K562 (cell line): ENCODE measurements around the gene BMP2K. TPM values are rescaled to one million over a fixed set of nuclear protein-coding genes. Genes with fewer than 3 reads are reported as not detected.

Source experiments
- ATAC-seq: fragments of 200-7000 bp; cut with Tn5 transposase; 3 replicates; pipeline ENCODE4 v1.9.1; 2020; ENCODE audit warnings: moderate library complexity
- BruUV-seq: library from RNA; stranded (reverse); fragments of 400-500 nt; replicated peaks from 2 replicates; lab custom pipeline; 2021; lab: Mats Ljungman, UMichigan
- CTCF ChIA-PET: fragments of 300-600 bp; formaldehyde crosslinking; extraction: SDS; loops from one replicate; lab custom pipeline; 2021; ENCODE audit warnings: low intra/inter-chr PET ratio; lab: Yijun Ruan, JAX
- POLR2A ChIA-PET: fragments of 300-600, 350-650 bp; sonication (Branson Sonifier 250); formaldehyde crosslinking; extraction: SDS; loops from one replicate; lab custom pipeline; 2021; ENCODE audit warnings: antibody characterized with exemption, inconsistent platforms; lab: Yijun Ruan, JAX
- DNase-seq, 4 experiments: peaks; one replicate each; pipeline versions ENCODE4 v3.0.0 to v3.0.0-alpha.2; 2011 to 2018; ENCODE audit warnings: low spot score in 3 of 4, mixed read lengths in 3 of 4; ENCODE audit errors: extremely low read depth in 1 of 4
- FAIRE-seq: peaks from 2 replicates; lab custom pipeline; 2011; peaks lifted over from hg19 to GRCh38; lab: Jason Lieb, UNC
- H2AFZ ChIP-seq: 2 replicates; pipeline ENCODE4 v1.6.0; 2011; ENCODE audit warnings: low read depth, low read length, control low read depth, inconsistent platforms
- H3K27ac ChIP-seq: fragments of 200-600 bp; 3 replicates; pipeline ENCODE4 v1.8.0; 2011; ENCODE audit warnings: low read depth, mild to moderate bottlenecking, control low read depth, inconsistent platforms, low read length, moderate library complexity, mixed read lengths; ENCODE audit errors: extremely low read depth
- H3K27me3 ChIP-seq, 2 experiments: fragments of 300-600 bp in 1 of 2; 2 replicates in 1 of 2; 3 replicates in 1 of 2; pipeline versions ENCODE4 v1.6.0 to v1.8.0; 2011; ENCODE audit warnings: inconsistent platforms in 2 of 2, low read length in 2 of 2, mild to moderate bottlenecking in 1 of 2, mixed read lengths in 1 of 2, moderate library complexity in 1 of 2; ENCODE audit not compliant: control insufficient read depth in 2 of 2, insufficient read depth in 2 of 2
- H3K36me3 ChIP-seq: fragments of 300-600 bp; 3 replicates; pipeline ENCODE4 v1.8.0; 2011; ENCODE audit warnings: mild to moderate bottlenecking, low read length, inconsistent platforms; ENCODE audit not compliant: control insufficient read depth, insufficient read depth
- H3K4me1 ChIP-seq, 2 experiments: fragments of 200-600 bp in 1 of 2; replicated peaks in 1 of 2; 2 replicates in 1 of 2; 3 replicates in 1 of 2; pipeline versions ENCODE4 v1.5.1 to v1.8.0; 2011; ENCODE audit warnings: inconsistent platforms in 2 of 2, low read length in 2 of 2, mild to moderate bottlenecking in 1 of 2, mixed read lengths in 1 of 2, moderate library complexity in 1 of 2; ENCODE audit not compliant: control insufficient read depth in 2 of 2, insufficient read depth in 2 of 2
- H3K4me2 ChIP-seq: 2 replicates; pipeline ENCODE4 v1.6.1; 2011; ENCODE audit warnings: low read length, control low read depth, inconsistent platforms, mixed read lengths; ENCODE audit not compliant: insufficient read depth
- H3K4me3 ChIP-seq: fragments of 200-600 bp; sonication (generic), shearing (Covaris generic); 2 replicates; pipeline ENCODE4 v1.5.1; 2016; ENCODE audit warnings: control low read depth, inconsistent platforms
- H3K79me2 ChIP-seq: fragments of 200-600 bp; 3 replicates; pipeline ENCODE4 v1.8.0; 2011; ENCODE audit warnings: low read length, inconsistent platforms; ENCODE audit not compliant: control insufficient read depth, insufficient read depth
- H3K9ac ChIP-seq, 2 experiments: 2 replicates each; pipeline versions ENCODE4 v1.6.0 to v1.6.1; 2011; ENCODE audit warnings: low read depth in 2 of 2, low read length in 2 of 2, control low read depth in 1 of 2, inconsistent platforms in 1 of 2, mild to moderate bottlenecking in 1 of 2, mixed read lengths in 1 of 2; ENCODE audit not compliant: insufficient read depth in 1 of 2
- H3K9me1 ChIP-seq: one replicate; pipeline ENCODE4 v1.6.0; 2011; ENCODE audit warnings: inconsistent platforms, mild to moderate bottlenecking, low read length, moderate library complexity; ENCODE audit not compliant: control insufficient read depth, insufficient read depth
- H3K9me3 ChIP-seq: replicated peaks from 2 replicates; pipeline ENCODE4 v1.5.1; 2011; ENCODE audit warnings: low read depth, low read length, inconsistent platforms; ENCODE audit not compliant: control insufficient read depth, insufficient read depth
- H4K20me1 ChIP-seq: replicated peaks from 2 replicates; pipeline ENCODE4 v1.6.1; 2011; ENCODE audit warnings: low read length, inconsistent platforms, mixed read lengths; ENCODE audit not compliant: control insufficient read depth, insufficient read depth
- GTF2A2 ChIP-seq: IDR thresholded peaks from 2 replicates; pipeline ENCODE4 v1.6.1; 2016; ENCODE audit warnings: mild to moderate bottlenecking, missing genetic modification characterization, missing compliant biosample characterization
- HDAC3 ChIP-seq: fragments of 450-650 bp; IDR thresholded peaks from 2 replicates; pipeline ENCODE4 v1.6.1; 2018; ENCODE audit warnings: borderline replicate concordance, mild to moderate bottlenecking, moderate library complexity; ENCODE audit not compliant: partially characterized antibody
- KDM5B ChIP-seq: fragments of 200-600 bp; sonication (generic); IDR thresholded peaks from 2 replicates; pipeline ENCODE4 v1.6.1; 2012; ENCODE audit warnings: low read depth, mild to moderate bottlenecking, moderate library complexity, low read length, control low read depth, inconsistent platforms; ENCODE audit not compliant: insufficient replicate concordance
- NCOR1 ChIP-seq: fragments of 450-650 bp; IDR thresholded peaks from 2 replicates; pipeline ENCODE4 v1.6.1; 2016; ENCODE audit warnings: mild to moderate bottlenecking, moderate library complexity
- NEUROD1 ChIP-seq: fragments of 150-350 bp; IDR thresholded peaks from 2 replicates; pipeline ENCODE4 v1.6.1; 2014; ENCODE audit warnings: borderline replicate concordance, low read length, low read depth; ENCODE audit not compliant: partially characterized antibody
- POLR2AphosphoS2 ChIP-seq: IDR thresholded peaks from 2 replicates; pipeline ENCODE4 v1.6.1; 2012; ENCODE audit warnings: low read length, improper control_type of control experiment
- TAF7 ChIP-seq: fragments of 450-650 bp; IDR thresholded peaks from 2 replicates; pipeline ENCODE4 v1.6.1; 2016; ENCODE audit warnings: missing genetic modification characterization, missing compliant biosample characterization
- YY1 ChIP-seq, 3 experiments: IDR thresholded peaks; 2 replicates each; pipeline ENCODE4 v1.6.1; 2011; ENCODE audit warnings: low read length in 2 of 3, mild to moderate bottlenecking in 2 of 3, moderate library complexity in 2 of 3, borderline replicate concordance in 1 of 3, control low read depth in 1 of 3, low read depth in 1 of 3; ENCODE audit not compliant: insufficient read depth in 3 of 3, insufficient replicate concordance in 2 of 3, control insufficient read depth in 1 of 3, insufficient read length in 1 of 3; ENCODE audit errors: extremely low read depth in 1 of 3
- WGBS: fragments of 100-300 bp; shearing (Covaris generic); methylation state at CpG from one replicate; pipeline ENCODE4 v1.1.6; 2016; ENCODE audit warnings: low coverage, mixed read lengths; ENCODE audit not compliant: insufficient coverage; ENCODE audit errors: missing lambda C conversion rate; 5-methylcytosine and 5-hydroxymethylcytosine counted together
- in situ Hi-C: fragments of 300-500 bp; cut with MboI; formaldehyde crosslinking; loops from 4 replicates; pipeline ENCODE4 v1.15.0; 2018; ENCODE audit warnings: inconsistent platforms, mixed read lengths
- intact Hi-C: fragments of 100-400 bp; cut with micrococcal nuclease; formaldehyde crosslinking; loops from 2 replicates; pipeline ENCODE4 v1.14.2; 2022
- polyA plus RNA-seq, 8 experiments: library from polyadenylated mRNA; depleted of rRNA in 4 of 8; stranded (reverse) in 5 of 8; unstranded in 3 of 8; fragments of >200 nt; fragmentation: Nextera tagmentation in 2 of 8; fragmentation: Illumina TruSeq in 1 of 8; extraction: Ambion mirVana in 2 of 8; extraction: Trizol in 1 of 8; gene quantifications; 2 replicates each; pipeline versions ENCODE4 v1.2.1 to v1.2.3, GENCODE V29; 2011 to 2014; ENCODE audit warnings: inconsistent platforms in 1 of 8, missing spikeins in 1 of 8
- total RNA-seq, 7 experiments: library from RNA; depleted of rRNA in 6 of 7; stranded (reverse); fragments of >200 nt in 6 of 7; fragmentation: Illumina TruSeq in 2 of 7; extraction: Trizol in 2 of 7; gene quantifications; 2 replicates each; pipeline versions ENCODE4 v1.2.1 to v1.2.3, GENCODE V29; 2011 to 2021; ENCODE audit warnings: low replicate concordance in 1 of 7
- TF ChIP-seq, protein P1 (sequence below), 2 experiments: fragments of 450-650 bp in 1 of 2; sonication (generic) in 1 of 2; formaldehyde crosslinking in 1 of 2; IDR thresholded peaks; 2 replicates each; pipeline versions ENCODE4 v1.7.1 to v1.9.0; 2016 to 2022; ENCODE audit warnings: inconsistent platforms in 1 of 2, mild to moderate bottlenecking in 1 of 2, missing genetic modification reagents in 1 of 2
- TF ChIP-seq, protein P2 (sequence below): fragments of 450-650 bp; IDR thresholded peaks from 2 replicates; pipeline ENCODE4 v1.6.1; 2014; ENCODE audit warnings: low read depth, mild to moderate bottlenecking, moderate library complexity, borderline replicate concordance

BMP2K gene
- total and polyA plus RNA-seq, 9 of the 15 experiments (the other 6 are each of a cell fraction or from before 2014, with no cell fraction given): 17.0 to 217 (median 104) TPM

- FAIRE-seq (no peak), DNase-seq (no peak), ATAC-seq (no peak)
- in situ Hi-C loops: no loop called here
- no TSS peak for BruUV-seq
- Histone ChIP-seq H4K20me1 (peaks cover 24% of the 10 kb centered on the region), H3K27me3 (no peaks in the 10 kb centered on the region), H3K9me1 (peaks cover 4% of the 10 kb centered on the region), H2AFZ (no peak overlapping the region), H3K4me3 (peak overlapping the region; percentile 89; the same call in 1 of the 2 replicates), H3K27ac (peak overlapping the region; percentile 98; the same call in 2 of the 3 replicates), H3K79me2 (peaks cover 100% of the 10 kb centered on the region), H3K4me2 (peak overlapping the region; percentile 70), H3K4me1 (peaks cover 6 to 50% of the 10 kb centered on the region in 2 experiments; a peak in 4 of 5 replicates), H3K9me3 (no peaks in the 10 kb centered on the region), H3K36me3 (peaks cover 66% of the 10 kb centered on the region), H3K9ac (peak overlapping the region in 1 of 2 experiments; percentile 85; a peak in 1 of 4 replicates)
- intact Hi-C loops: no loop called here
- ChIA-PET CTCF (no interaction called here), POLR2A (no interaction called here)
- WGBS: 5% methylated on average over 1 of the region's 1 CpG
- TF ChIP-seq NCOR1 (0 out of 2 replicates have a peak, but pooled peaks have one; percentile 17), POLR2AphosphoS2 (0 out of 2 replicates have a peak, but pooled peaks have one; percentile 17), KDM5B (peak; percentile 2), HDAC3 (no peak), TAF7 (tag) (no peak), GTF2A2 (tag) (no peak), YY1 (IDR thresholded peaks at IDR 0.05; ENCODE audit: borderline replicate concordance in 1 of 3, control insufficient read depth in 1 of 3, extremely low read depth in 1 of 3, insufficient read depth in 3 of 3, insufficient read length in 1 of 3, insufficient replicate concordance in 2 of 3, low read depth in 1 of 3, low read length in 2 of 3) (no peak), NEUROD1 (no peak)
- TF ChIP-seq, protein P1, sequence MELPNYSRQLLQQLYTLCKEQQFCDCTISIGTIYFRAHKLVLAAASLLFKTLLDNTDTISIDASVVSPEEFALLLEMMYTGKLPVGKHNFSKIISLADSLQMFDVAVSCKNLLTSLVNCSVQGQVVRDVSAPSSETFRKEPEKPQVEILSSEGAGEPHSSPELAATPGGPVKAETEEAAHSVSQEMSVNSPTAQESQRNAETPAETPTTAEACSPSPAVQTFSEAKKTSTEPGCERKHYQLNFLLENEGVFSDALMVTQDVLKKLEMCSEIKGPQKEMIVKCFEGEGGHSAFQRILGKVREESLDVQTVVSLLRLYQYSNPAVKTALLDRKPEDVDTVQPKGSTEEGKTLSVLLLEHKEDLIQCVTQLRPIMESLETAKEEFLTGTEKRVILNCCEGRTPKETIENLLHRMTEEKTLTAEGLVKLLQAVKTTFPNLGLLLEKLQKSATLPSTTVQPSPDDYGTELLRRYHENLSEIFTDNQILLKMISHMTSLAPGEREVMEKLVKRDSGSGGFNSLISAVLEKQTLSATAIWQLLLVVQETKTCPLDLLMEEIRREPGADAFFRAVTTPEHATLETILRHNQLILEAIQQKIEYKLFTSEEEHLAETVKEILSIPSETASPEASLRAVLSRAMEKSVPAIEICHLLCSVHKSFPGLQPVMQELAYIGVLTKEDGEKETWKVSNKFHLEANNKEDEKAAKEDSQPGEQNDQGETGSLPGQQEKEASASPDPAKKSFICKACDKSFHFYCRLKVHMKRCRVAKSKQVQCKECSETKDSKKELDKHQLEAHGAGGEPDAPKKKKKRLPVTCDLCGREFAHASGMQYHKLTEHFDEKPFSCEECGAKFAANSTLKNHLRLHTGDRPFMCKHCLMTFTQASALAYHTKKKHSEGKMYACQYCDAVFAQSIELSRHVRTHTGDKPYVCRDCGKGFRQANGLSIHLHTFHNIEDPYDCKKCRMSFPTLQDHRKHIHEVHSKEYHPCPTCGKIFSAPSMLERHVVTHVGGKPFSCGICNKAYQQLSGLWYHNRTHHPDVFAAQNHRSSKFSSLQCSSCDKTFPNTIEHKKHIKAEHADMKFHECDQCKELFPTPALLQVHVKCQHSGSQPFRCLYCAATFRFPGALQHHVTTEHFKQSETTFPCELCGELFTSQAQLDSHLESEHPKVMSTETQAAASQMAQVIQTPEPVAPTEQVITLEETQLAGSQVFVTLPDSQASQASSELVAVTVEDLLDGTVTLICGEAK (IDR thresholded peaks at IDR 0.05): no peak
- TF ChIP-seq, protein P1 (CRISPR knock-in tag; IDR thresholded peaks at IDR 0.05): no peak
- TF ChIP-seq, protein P2, sequence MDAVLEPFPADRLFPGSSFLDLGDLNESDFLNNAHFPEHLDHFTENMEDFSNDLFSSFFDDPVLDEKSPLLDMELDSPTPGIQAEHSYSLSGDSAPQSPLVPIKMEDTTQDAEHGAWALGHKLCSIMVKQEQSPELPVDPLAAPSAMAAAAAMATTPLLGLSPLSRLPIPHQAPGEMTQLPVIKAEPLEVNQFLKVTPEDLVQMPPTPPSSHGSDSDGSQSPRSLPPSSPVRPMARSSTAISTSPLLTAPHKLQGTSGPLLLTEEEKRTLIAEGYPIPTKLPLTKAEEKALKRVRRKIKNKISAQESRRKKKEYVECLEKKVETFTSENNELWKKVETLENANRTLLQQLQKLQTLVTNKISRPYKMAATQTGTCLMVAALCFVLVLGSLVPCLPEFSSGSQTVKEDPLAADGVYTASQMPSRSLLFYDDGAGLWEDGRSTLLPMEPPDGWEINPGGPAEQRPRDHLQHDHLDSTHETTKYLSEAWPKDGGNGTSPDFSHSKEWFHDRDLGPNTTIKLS: no peak
Measured at GRCh38 chr4:78781139-78781538, 5.0 kb downstream of the BMP2K start.
